ENCODE results near the gene GCNT2.

The GCNT2 gene

DNA sequence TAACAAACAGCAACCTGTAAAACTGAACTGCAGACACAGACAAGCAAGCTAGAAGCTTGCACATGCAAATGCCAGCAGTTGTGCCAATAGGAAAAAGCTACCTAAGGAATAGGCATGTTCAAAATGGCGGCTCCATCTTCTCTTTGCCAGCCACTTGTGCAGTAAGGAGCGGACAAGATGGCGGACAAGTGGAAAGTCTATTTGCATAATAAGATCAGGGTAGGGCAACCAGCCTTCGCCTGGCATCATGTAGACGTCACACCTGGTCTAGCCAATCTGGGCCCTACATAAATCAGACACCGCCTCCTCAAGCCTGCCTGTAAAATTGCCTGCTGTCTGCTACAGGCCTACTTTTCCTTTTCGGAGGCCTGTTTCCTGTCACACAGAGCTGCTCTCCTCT lies 155.3 kb downstream of the GCNT2 start:
- H3K4me3 ChIP-seq (replicated peaks; ENCODE audit: low read depth, low read length), result no peak overlapping the region

GRCh38 chr6:10678456-10678855 lies 157.3 kb downstream of the GCNT2 start:
- TF ChIP-seq, protein P1, sequence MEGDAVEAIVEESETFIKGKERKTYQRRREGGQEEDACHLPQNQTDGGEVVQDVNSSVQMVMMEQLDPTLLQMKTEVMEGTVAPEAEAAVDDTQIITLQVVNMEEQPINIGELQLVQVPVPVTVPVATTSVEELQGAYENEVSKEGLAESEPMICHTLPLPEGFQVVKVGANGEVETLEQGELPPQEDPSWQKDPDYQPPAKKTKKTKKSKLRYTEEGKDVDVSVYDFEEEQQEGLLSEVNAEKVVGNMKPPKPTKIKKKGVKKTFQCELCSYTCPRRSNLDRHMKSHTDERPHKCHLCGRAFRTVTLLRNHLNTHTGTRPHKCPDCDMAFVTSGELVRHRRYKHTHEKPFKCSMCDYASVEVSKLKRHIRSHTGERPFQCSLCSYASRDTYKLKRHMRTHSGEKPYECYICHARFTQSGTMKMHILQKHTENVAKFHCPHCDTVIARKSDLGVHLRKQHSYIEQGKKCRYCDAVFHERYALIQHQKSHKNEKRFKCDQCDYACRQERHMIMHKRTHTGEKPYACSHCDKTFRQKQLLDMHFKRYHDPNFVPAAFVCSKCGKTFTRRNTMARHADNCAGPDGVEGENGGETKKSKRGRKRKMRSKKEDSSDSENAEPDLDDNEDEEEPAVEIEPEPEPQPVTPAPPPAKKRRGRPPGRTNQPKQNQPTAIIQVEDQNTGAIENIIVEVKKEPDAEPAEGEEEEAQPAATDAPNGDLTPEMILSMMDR (IDR thresholded peaks at IDR 0.05; ENCODE audit: low read depth, low read length, missing control alignments), result no peak

More for the DNA sequence above, 155.3 kb downstream of the GCNT2 start:
- DNase-seq (ENCODE audit: extremely low read depth, low read depth), result no peak
- TF ChIP-seq, protein P1 (IDR thresholded peaks at IDR 0.05; ENCODE audit: low read depth, low read length, missing control alignments), result no peak

More at GRCh38 chr6:10678456-10678855, 157.3 kb downstream of the GCNT2 start:
- no peak for DNase-seq (ENCODE audit: extremely low read depth, low read depth)
- H3K4me3 ChIP-seq (replicated peaks; ENCODE audit: low read depth, low read length), result no peak overlapping the region
